Pancreas (tissue), 10 donors: ENCODE measurements around the gene ITGB7. TPM values are rescaled to one million over a fixed set of nuclear protein-coding genes. Genes with fewer than 3 reads are reported as not detected.

Source experiments
- ATAC-seq, 4 donors: fragments of 200-7000 bp; cut with Tn5 transposase; one replicate each; pipeline versions ENCODE4 v1.8.0 to v1.9.1; 2020; ENCODE audit warnings: mild to moderate bottlenecking in 4 of 4, moderate library complexity in 4 of 4
- DNase-seq, 6 donors: peaks; one replicate each; pipeline ENCODE4 v3.0.0-alpha.2; 2020
- FAIRE-seq: peaks from 2 replicates; lab custom pipeline; 2012; peaks lifted over from hg19 to GRCh38; lab: Jason Lieb, UNC
- H3K27ac ChIP-seq, 4 donors: fragments of 200-600 bp; sonication (generic); 1 replicate in 3 of 4; 2 replicates in 1 of 4; pipeline versions ENCODE4 v1.5.0 to v1.8.0; 2020
- H3K27me3 ChIP-seq, 4 donors: fragments of 200-600 bp; one replicate each; pipeline ENCODE4 v1.8.0; 2021
- H3K36me3 ChIP-seq, 3 donors: fragments of 200-600 bp; sonication (generic) in 1 of 3; one replicate each; pipeline versions ENCODE4 v1.5.0 to v1.8.0; 2020 to 2021
- H3K4me1 ChIP-seq, 3 donors: fragments of 200-600 bp; one replicate each; pipeline ENCODE4 v1.8.0; 2021
- H3K4me3 ChIP-seq, 4 donors: fragments of 200-600 bp; sonication (generic) in 2 of 4; one replicate each; pipeline versions ENCODE4 v1.5.0 to v1.8.0; 2020 to 2021
- H3K9me3 ChIP-seq, 4 donors: fragments of 200-600 bp; one replicate each; pipeline ENCODE4 v1.8.0; 2021
- WGBS, 2 donors: extraction: QIAGEN DNeasy Blood & Tissue Kit; methylation state at CpG; one replicate each; pipeline ENCODE4 v1.1.7; 2013; 5-methylcytosine and 5-hydroxymethylcytosine counted together
- intact Hi-C, 3 donors: fragments of 100-400 bp; cut with DNase I; formaldehyde crosslinking; loops; one replicate each; pipeline versions ENCODE4 v1.11.1 to v1.14.2; 2022
- polyA plus RNA-seq, 2 donors: library from polyadenylated mRNA; stranded (reverse); fragments of 200-250 nt; gene quantifications; one replicate each; pipeline ENCODE4 v1.2.3, GENCODE V29; 2013
- total RNA-seq, 6 donors: library from RNA; stranded (reverse); fragmentation: NEBNext Ultra II Directional in 4 of 6; extraction: Animal tissue kit (Norgen Biotek cat#: 25700) in 4 of 6; gene quantifications; one replicate each; pipeline versions ENCODE4 v1.2.1 to v1.2.4, GENCODE V29; 2021 to 2023
- TF ChIP-seq, protein P1 (sequence below), 4 donors: fragments of 200-600 bp; sonication (generic) in 3 of 4; IDR thresholded peaks; one replicate each; pipeline versions ENCODE4 v1.5.0 to v1.8.0; 2021; ENCODE audit warnings: antibody characterized with exemption in 4 of 4
- donor health status: healthy with polysubstance abuse.
- donor health status: DM: no; HTN: no; CAD: no; lungs with moderate emphysema.
- donor health status: DM: no; HTN: no; CAD: no.
- donor health status: control.
- donor health status: control.
- donor health status: Bipolar disorder and iron deficiency.
- donor health status: DM: yes; HTN: yes; CAD: no.
- donor health status: DM: no; HTN: no; CAD: no.
- donor health status: DM: no; HTN: no; CAD: no.
- donor health status: DM: yes; HTN: yes; CAD: no.

Gene ITGB7
- total and polyA plus RNA-seq, 8 donors, result 1.1 to 1.8 (median 1.6) TPM

- intact Hi-C loops, result no loop called here
- no peak overlapping the region for H3K27ac ChIP-seq
- FAIRE-seq, result no peak
Measured at GRCh38 chr12:53159195-53159839, 47.7 kb downstream of the ITGB7 start.

DNA sequence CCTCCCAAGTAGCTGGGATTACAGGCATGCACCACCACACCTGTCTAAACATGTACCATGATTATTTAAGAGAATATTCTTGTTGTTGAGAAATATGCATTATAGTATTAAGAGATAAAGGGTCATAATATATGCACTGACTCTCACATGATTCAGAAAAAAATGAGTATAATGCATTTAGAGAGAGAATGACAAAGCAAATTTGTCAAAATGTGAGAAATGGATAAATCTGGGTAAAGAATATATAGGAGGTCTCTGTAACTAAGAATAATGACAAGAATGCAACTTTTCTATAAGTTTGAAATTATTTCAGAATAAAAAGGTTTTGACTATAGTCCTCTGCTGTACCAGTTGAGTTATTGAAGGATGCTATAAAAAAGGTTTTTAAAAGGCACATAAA lies 54.7 kb downstream of the ITGB7 start:
- no peaks in the 10 kb centered on the region for H3K9me3 ChIP-seq
- ATAC-seq, result no peak
- TF ChIP-seq, protein P1, sequence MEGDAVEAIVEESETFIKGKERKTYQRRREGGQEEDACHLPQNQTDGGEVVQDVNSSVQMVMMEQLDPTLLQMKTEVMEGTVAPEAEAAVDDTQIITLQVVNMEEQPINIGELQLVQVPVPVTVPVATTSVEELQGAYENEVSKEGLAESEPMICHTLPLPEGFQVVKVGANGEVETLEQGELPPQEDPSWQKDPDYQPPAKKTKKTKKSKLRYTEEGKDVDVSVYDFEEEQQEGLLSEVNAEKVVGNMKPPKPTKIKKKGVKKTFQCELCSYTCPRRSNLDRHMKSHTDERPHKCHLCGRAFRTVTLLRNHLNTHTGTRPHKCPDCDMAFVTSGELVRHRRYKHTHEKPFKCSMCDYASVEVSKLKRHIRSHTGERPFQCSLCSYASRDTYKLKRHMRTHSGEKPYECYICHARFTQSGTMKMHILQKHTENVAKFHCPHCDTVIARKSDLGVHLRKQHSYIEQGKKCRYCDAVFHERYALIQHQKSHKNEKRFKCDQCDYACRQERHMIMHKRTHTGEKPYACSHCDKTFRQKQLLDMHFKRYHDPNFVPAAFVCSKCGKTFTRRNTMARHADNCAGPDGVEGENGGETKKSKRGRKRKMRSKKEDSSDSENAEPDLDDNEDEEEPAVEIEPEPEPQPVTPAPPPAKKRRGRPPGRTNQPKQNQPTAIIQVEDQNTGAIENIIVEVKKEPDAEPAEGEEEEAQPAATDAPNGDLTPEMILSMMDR (IDR thresholded peaks at IDR 0.05), result no peak

More at GRCh38 chr12:53159195-53159839, 47.7 kb downstream of the ITGB7 start:
- TF ChIP-seq, protein P1 (IDR thresholded peaks at IDR 0.05), result peak; percentile 86 to 94 (median 88)
- Histone ChIP-seq H3K9me3 (no peaks in the 10 kb centered on the region), H3K36me3 (no peaks in the 10 kb centered on the region), H3K27me3 (no peaks in the 10 kb centered on the region), H3K4me3 (no peak overlapping the region), H3K4me1 (no peaks in the 10 kb centered on the region)
- WGBS, 2 donors, result 13 to 16% methylated on average over 14 of the region's 14 CpGs
- peak; percentile 86 to 100 (median 98) for ATAC-seq
- peak; percentile 56 to 91 (median 82) for DNase-seq

GRCh38 chr12:53151039-53151438 lies 56.0 kb downstream of the ITGB7 start:
- 89 to 93% methylated on average over 6 of the region's 6 CpGs for WGBS, 2 donors

More for the DNA sequence above, 54.7 kb downstream of the ITGB7 start:
- no peaks in the 10 kb centered on the region for H3K36me3 ChIP-seq
- no peak for DNase-seq
- H3K27ac ChIP-seq, result no peak overlapping the region
- no peak for FAIRE-seq
- no peaks in the 10 kb centered on the region for H3K4me1 ChIP-seq
- intact Hi-C loops, result no loop called here
- no peak overlapping the region for H3K4me3 ChIP-seq
- H3K27me3 ChIP-seq, result no peaks in the 10 kb centered on the region

GRCh38 chr12:53147653-53148052 lies 59.4 kb downstream of the ITGB7 start:
- TF ChIP-seq, protein P1 (IDR thresholded peaks at IDR 0.05), result no peak
- intact Hi-C loops, result loop anchor here in 1 of 3 donors (10.0 kb wide), 1 partner anchor 47 kb away; no protein-coding TSS in a partner anchor
- Histone ChIP-seq H3K4me3 (no peak overlapping the region), H3K9me3 (no peaks in the 10 kb centered on the region), H3K4me1 (peaks cover 0 to 2% (median 0%) of the 10 kb centered on the region in 3 donors), H3K36me3 (no peaks in the 10 kb centered on the region), H3K27me3 (no peaks in the 10 kb centered on the region), H3K27ac (no peak overlapping the region)
- no peak for ATAC-seq
- 84 to 88% methylated on average over 15 of the region's 15 CpGs for WGBS, 2 donors
- FAIRE-seq, result no peak
- DNase-seq, result no peak

More at GRCh38 chr12:53151039-53151438, 56.0 kb downstream of the ITGB7 start:
- TF ChIP-seq, protein P1 (IDR thresholded peaks at IDR 0.05), result no peak
- Histone ChIP-seq H3K27me3 (no peaks in the 10 kb centered on the region), H3K4me1 (no peaks in the 10 kb centered on the region), H3K9me3 (no peaks in the 10 kb centered on the region), H3K4me3 (no peak overlapping the region), H3K27ac (no peak overlapping the region), H3K36me3 (no peaks in the 10 kb centered on the region)
- no peak for ATAC-seq
- DNase-seq, result no peak
- FAIRE-seq, result no peak
- intact Hi-C loops, result no loop called here

DNA sequence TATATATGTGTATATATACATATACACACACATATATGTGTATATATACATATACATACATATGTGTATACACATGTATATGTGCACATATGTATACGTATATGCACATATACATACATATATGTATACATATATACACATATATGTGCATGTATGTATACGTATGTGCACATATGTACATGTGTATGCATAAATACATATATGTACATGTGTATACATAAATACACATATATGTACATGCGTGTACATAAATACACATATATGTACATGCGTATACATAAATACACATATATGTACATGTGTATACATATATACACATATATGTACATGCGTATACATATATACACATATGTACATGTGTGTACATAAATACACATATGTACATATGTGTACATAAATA lies 59.9 kb downstream of the ITGB7 start:
- DNase-seq, result no peak
- ATAC-seq, result no peak
- Histone ChIP-seq H3K27ac (no peak overlapping the region), H3K27me3 (no peaks in the 10 kb centered on the region), H3K9me3 (no peaks in the 10 kb centered on the region), H3K4me3 (no peak overlapping the region), H3K4me1 (peaks cover 0 to 2% (median 0%) of the 10 kb centered on the region in 3 donors), H3K36me3 (no peaks in the 10 kb centered on the region)
- TF ChIP-seq, protein P1 (IDR thresholded peaks at IDR 0.05), result no peak
- FAIRE-seq, result no peak
- intact Hi-C loops, result loop anchor here in 1 of 3 donors (10.0 kb wide), 1 partner anchor 48 kb away; no protein-coding TSS in a partner anchor
- 84 to 87% methylated on average over 5 of the region's 5 CpGs for WGBS, 2 donors
